ENCODE results near the gene OXCT1. TPM values are rescaled to one million over a fixed set of nuclear protein-coding genes. Genes with fewer than 3 reads are reported as not detected.

Gene OXCT1
- total RNA-seq, 1 experiment from 2014 or later = 20.6 TPM

DNA sequence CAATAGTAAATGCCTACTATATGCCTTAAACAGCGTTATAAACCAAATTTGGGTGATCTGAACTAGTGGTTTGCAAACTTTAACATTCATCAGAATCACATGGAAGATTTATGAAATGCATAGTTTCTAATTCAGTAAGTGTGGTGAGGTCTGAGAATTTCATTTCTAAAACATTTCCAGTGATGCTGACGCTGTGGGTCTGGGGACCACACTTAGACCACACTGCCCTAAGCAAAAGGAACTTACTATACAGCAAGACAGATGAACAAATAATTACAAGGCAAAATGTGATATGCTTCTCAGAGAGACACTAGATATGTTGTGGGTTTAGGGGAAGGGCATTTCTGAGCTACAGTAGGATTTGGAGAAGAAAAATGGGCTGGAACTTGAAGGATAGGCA is 72.6 kb downstream of the OXCT1 start:
- ChIA-PET CTCF (no interaction called here), POLR2A (no interaction called here)
- H3K4me3 Mint-ChIP-seq = no peak overlapping the region
- H3K4me1 Mint-ChIP-seq = peaks cover 19% of the 10 kb centered on the region
- no peaks in the 10 kb centered on the region for H3K9me3 Mint-ChIP-seq
- no peak for DNase-seq (ENCODE audit: low spot score)
- TF ChIP-seq PRRX2 (CRISPR knock-in tag; IDR thresholded peaks at IDR 0.05) = no peak
- TF ChIP-seq, protein P1, sequence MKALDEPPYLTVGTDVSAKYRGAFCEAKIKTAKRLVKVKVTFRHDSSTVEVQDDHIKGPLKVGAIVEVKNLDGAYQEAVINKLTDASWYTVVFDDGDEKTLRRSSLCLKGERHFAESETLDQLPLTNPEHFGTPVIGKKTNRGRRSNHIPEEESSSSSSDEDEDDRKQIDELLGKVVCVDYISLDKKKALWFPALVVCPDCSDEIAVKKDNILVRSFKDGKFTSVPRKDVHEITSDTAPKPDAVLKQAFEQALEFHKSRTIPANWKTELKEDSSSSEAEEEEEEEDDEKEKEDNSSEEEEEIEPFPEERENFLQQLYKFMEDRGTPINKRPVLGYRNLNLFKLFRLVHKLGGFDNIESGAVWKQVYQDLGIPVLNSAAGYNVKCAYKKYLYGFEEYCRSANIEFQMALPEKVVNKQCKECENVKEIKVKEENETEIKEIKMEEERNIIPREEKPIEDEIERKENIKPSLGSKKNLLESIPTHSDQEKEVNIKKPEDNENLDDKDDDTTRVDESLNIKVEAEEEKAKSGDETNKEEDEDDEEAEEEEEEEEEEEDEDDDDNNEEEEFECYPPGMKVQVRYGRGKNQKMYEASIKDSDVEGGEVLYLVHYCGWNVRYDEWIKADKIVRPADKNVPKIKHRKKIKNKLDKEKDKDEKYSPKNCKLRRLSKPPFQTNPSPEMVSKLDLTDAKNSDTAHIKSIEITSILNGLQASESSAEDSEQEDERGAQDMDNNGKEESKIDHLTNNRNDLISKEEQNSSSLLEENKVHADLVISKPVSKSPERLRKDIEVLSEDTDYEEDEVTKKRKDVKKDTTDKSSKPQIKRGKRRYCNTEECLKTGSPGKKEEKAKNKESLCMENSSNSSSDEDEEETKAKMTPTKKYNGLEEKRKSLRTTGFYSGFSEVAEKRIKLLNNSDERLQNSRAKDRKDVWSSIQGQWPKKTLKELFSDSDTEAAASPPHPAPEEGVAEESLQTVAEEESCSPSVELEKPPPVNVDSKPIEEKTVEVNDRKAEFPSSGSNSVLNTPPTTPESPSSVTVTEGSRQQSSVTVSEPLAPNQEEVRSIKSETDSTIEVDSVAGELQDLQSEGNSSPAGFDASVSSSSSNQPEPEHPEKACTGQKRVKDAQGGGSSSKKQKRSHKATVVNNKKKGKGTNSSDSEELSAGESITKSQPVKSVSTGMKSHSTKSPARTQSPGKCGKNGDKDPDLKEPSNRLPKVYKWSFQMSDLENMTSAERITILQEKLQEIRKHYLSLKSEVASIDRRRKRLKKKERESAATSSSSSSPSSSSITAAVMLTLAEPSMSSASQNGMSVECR (CRISPR knock-in tag; IDR thresholded peaks at IDR 0.05; ENCODE audit: borderline replicate concordance) = no peak
- TF ChIP-seq, protein P2, sequence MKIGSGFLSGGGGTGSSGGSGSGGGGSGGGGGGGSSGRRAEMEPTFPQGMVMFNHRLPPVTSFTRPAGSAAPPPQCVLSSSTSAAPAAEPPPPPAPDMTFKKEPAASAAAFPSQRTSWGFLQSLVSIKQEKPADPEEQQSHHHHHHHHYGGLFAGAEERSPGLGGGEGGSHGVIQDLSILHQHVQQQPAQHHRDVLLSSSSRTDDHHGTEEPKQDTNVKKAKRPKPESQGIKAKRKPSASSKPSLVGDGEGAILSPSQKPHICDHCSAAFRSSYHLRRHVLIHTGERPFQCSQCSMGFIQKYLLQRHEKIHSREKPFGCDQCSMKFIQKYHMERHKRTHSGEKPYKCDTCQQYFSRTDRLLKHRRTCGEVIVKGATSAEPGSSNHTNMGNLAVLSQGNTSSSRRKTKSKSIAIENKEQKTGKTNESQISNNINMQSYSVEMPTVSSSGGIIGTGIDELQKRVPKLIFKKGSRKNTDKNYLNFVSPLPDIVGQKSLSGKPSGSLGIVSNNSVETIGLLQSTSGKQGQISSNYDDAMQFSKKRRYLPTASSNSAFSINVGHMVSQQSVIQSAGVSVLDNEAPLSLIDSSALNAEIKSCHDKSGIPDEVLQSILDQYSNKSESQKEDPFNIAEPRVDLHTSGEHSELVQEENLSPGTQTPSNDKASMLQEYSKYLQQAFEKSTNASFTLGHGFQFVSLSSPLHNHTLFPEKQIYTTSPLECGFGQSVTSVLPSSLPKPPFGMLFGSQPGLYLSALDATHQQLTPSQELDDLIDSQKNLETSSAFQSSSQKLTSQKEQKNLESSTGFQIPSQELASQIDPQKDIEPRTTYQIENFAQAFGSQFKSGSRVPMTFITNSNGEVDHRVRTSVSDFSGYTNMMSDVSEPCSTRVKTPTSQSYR (CRISPR knock-in tag; IDR thresholded peaks at IDR 0.05) = no peak
- TF ChIP-seq RORB (CRISPR knock-in tag; IDR thresholded peaks at IDR 0.05) = no peak
- no peak for TF ChIP-seq NFE2L1 (CRISPR knock-in tag; IDR thresholded peaks at IDR 0.05)
- TF ChIP-seq GABPB1 (CRISPR knock-in tag; IDR thresholded peaks at IDR 0.05) = no peak
- TF ChIP-seq, protein P3, sequence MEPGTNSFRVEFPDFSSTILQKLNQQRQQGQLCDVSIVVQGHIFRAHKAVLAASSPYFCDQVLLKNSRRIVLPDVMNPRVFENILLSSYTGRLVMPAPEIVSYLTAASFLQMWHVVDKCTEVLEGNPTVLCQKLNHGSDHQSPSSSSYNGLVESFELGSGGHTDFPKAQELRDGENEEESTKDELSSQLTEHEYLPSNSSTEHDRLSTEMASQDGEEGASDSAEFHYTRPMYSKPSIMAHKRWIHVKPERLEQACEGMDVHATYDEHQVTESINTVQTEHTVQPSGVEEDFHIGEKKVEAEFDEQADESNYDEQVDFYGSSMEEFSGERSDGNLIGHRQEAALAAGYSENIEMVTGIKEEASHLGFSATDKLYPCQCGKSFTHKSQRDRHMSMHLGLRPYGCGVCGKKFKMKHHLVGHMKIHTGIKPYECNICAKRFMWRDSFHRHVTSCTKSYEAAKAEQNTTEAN (CRISPR knock-in tag; IDR thresholded peaks at IDR 0.05) = no peak
- TF ChIP-seq, protein P4, sequence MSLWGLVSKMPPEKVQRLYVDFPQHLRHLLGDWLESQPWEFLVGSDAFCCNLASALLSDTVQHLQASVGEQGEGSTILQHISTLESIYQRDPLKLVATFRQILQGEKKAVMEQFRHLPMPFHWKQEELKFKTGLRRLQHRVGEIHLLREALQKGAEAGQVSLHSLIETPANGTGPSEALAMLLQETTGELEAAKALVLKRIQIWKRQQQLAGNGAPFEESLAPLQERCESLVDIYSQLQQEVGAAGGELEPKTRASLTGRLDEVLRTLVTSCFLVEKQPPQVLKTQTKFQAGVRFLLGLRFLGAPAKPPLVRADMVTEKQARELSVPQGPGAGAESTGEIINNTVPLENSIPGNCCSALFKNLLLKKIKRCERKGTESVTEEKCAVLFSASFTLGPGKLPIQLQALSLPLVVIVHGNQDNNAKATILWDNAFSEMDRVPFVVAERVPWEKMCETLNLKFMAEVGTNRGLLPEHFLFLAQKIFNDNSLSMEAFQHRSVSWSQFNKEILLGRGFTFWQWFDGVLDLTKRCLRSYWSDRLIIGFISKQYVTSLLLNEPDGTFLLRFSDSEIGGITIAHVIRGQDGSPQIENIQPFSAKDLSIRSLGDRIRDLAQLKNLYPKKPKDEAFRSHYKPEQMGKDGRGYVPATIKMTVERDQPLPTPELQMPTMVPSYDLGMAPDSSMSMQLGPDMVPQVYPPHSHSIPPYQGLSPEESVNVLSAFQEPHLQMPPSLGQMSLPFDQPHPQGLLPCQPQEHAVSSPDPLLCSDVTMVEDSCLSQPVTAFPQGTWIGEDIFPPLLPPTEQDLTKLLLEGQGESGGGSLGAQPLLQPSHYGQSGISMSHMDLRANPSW (CRISPR knock-in tag; conservative IDR thresholded peaks at IDR 0.05; ENCODE audit: low read depth) = no peak
- TF ChIP-seq, protein P5, sequence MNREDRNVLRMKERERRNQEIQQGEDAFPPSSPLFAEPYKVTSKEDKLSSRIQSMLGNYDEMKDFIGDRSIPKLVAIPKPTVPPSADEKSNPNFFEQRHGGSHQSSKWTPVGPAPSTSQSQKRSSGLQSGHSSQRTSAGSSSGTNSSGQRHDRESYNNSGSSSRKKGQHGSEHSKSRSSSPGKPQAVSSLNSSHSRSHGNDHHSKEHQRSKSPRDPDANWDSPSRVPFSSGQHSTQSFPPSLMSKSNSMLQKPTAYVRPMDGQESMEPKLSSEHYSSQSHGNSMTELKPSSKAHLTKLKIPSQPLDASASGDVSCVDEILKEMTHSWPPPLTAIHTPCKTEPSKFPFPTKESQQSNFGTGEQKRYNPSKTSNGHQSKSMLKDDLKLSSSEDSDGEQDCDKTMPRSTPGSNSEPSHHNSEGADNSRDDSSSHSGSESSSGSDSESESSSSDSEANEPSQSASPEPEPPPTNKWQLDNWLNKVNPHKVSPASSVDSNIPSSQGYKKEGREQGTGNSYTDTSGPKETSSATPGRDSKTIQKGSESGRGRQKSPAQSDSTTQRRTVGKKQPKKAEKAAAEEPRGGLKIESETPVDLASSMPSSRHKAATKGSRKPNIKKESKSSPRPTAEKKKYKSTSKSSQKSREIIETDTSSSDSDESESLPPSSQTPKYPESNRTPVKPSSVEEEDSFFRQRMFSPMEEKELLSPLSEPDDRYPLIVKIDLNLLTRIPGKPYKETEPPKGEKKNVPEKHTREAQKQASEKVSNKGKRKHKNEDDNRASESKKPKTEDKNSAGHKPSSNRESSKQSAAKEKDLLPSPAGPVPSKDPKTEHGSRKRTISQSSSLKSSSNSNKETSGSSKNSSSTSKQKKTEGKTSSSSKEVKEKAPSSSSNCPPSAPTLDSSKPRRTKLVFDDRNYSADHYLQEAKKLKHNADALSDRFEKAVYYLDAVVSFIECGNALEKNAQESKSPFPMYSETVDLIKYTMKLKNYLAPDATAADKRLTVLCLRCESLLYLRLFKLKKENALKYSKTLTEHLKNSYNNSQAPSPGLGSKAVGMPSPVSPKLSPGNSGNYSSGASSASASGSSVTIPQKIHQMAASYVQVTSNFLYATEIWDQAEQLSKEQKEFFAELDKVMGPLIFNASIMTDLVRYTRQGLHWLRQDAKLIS (CRISPR knock-in tag; IDR thresholded peaks at IDR 0.05; ENCODE audit: borderline replicate concordance) = no peak
- TF ChIP-seq FOXP1 (CRISPR knock-in tag; IDR thresholded peaks at IDR 0.05; ENCODE audit: borderline replicate concordance) = no peak
- no peak for TF ChIP-seq ZNF317 (CRISPR knock-in tag; IDR thresholded peaks at IDR 0.05; ENCODE audit: borderline replicate concordance, low read depth)
- TF ChIP-seq, protein P6, sequence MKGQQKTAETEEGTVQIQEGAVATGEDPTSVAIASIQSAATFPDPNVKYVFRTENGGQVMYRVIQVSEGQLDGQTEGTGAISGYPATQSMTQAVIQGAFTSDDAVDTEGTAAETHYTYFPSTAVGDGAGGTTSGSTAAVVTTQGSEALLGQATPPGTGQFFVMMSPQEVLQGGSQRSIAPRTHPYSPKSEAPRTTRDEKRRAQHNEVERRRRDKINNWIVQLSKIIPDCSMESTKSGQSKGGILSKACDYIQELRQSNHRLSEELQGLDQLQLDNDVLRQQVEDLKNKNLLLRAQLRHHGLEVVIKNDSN (CRISPR knock-in tag; IDR thresholded peaks at IDR 0.05) = no peak
- no peak for TF ChIP-seq RELA (CRISPR knock-in tag; IDR thresholded peaks at IDR 0.05; ENCODE audit: borderline replicate concordance)
- no peak for TF ChIP-seq SOX15 (CRISPR knock-in tag; IDR thresholded peaks at IDR 0.05)
- TF ChIP-seq NFYB (CRISPR knock-in tag; conservative IDR thresholded peaks at IDR 0.05; ENCODE audit: low read depth) = no peak
- no peaks in the 10 kb centered on the region for H3K27me3 Mint-ChIP-seq (ENCODE audit: low read depth)
- H3K27ac Mint-ChIP-seq = no peak overlapping the region
- no peak for ATAC-seq
- 0 out of 2 replicates have a peak, but pooled peaks cover 3% of the 10 kb centered on the region for H3K36me3 Mint-ChIP-seq

All from WTC11 (cell line).